HepG2 (cell line): ENCODE results near the gene NARF.

Experiments used
- CREM ChIP-seq, 2 experiments: sonication (generic) in 1 of 2; formaldehyde crosslinking in 1 of 2; IDR thresholded peaks; 2 replicates each; pipeline versions ENCODE4 v1.4.0 to v1.6.1; 2016 to 2020; ENCODE audit warnings: antibody characterized with exemption in 1 of 2, mild to moderate bottlenecking in 1 of 2, missing genetic modification reagents in 1 of 2
- CTCF ChIP-seq: sonication (generic); formaldehyde crosslinking; IDR thresholded peaks from 2 replicates; pipeline ENCODE4 v1.5.0; 2020; ENCODE audit warnings: mild to moderate bottlenecking, missing genetic modification reagents, moderate library complexity
- ETV5 ChIP-seq: IDR thresholded peaks from 2 replicates; pipeline ENCODE4 v1.6.1; 2018; ENCODE audit warnings: missing biosample characterization, missing genetic modification reagents, inconsistent platforms, borderline replicate concordance
- PCBP2 ChIP-seq: fragments of 200-400 bp; formaldehyde crosslinking; optimal IDR thresholded peaks from 2 replicates; pipeline ENCODE3; 2018; ENCODE audit warnings: low read length, low read depth; ENCODE audit not compliant: poor library complexity, severe bottlenecking
- PRDM15 ChIP-seq: sonication (generic); formaldehyde crosslinking; IDR thresholded peaks from 2 replicates; pipeline ENCODE4 v1.4.0; 2020; ENCODE audit warnings: missing genetic modification reagents
- RAD21 ChIP-seq: fragments of 450-650 bp; formaldehyde crosslinking; IDR thresholded peaks from 2 replicates; pipeline ENCODE4 v1.5.0; 2020; ENCODE audit warnings: mild to moderate bottlenecking
- SIX1 ChIP-seq: sonication (generic); formaldehyde crosslinking; IDR thresholded peaks from 2 replicates; pipeline ENCODE4 v1.4.0; 2020; ENCODE audit warnings: missing genetic modification reagents, borderline replicate concordance
- TCF12 ChIP-seq, 2 experiments: fragments of 450-650 bp in 1 of 2; sonication (generic) in 1 of 2; formaldehyde crosslinking in 1 of 2; IDR thresholded peaks; 2 replicates each; pipeline versions ENCODE4 v1.6.1 to v1.8.0; 2017 to 2022; ENCODE audit warnings: antibody characterized with exemption in 1 of 2, mild to moderate bottlenecking in 1 of 2, missing genetic modification reagents in 1 of 2, moderate library complexity in 1 of 2
- ZNF354B ChIP-seq: sonication (generic); formaldehyde crosslinking; IDR thresholded peaks from 2 replicates; pipeline ENCODE4 v1.8.0; 2022; ENCODE audit warnings: mild to moderate bottlenecking, missing genetic modification reagents

- no peak for TF ChIP-seq SIX1 (CRISPR knock-in tag)
- TF ChIP-seq ZNF354B (CRISPR knock-in tag): no peak
- TF ChIP-seq PRDM15: no peak
- no peak for TF ChIP-seq RAD21 (CRISPR knock-in tag)
- TF ChIP-seq CTCF: no peak
- TF ChIP-seq ETV5 (CRISPR knock-in tag): no peak
- TF ChIP-seq TCF12 (IDR thresholded peaks at IDR 0.05): no peak
- no peak for TF ChIP-seq TCF12 (CRISPR knock-in tag; IDR thresholded peaks at IDR 0.05)
- no peak for TF ChIP-seq PCBP2
- TF ChIP-seq CREM (IDR thresholded peaks at IDR 0.05): no peak
- no peak for TF ChIP-seq CREM (CRISPR knock-in tag; IDR thresholded peaks at IDR 0.05)
Measured at GRCh38 chr17:82529914-82530300, 71.4 kb downstream of the NARF start.
